GM19468 (cell line): Measurements from ENCODE around the gene DLL1.

Source experiments
- ATAC-seq: cut with Tn5 transposase; IDR thresholded peaks from one replicate; pipeline ENCODE4 v1.9.1; 2021; ENCODE audit warnings: mild to moderate bottlenecking, moderate library complexity, moderate number of reproducible peaks; ENCODE audit not compliant: unreplicated experiment; ENCODE audit errors: extremely low read depth

DLL1 gene

GRCh38 chr6:170295510-170296422 is 4.9 kb upstream of the DLL1 start:
- no peak for ATAC-seq

- ATAC-seq, result no peak
These were observed 4.1 kb upstream of the DLL1 start for GRCh38 chr6:170294813-170295509.

GRCh38 chr6:170294298-170294730 is 3.4 kb upstream of the DLL1 start:
- no peak for ATAC-seq

GRCh38 chr6:170293341-170294231 is 2.7 kb upstream of the DLL1 start:
- no peak for ATAC-seq

- ATAC-seq, result no peak
These were observed 1.7 kb upstream of the DLL1 start for GRCh38 chr6:170292407-170293158.

- ATAC-seq, result no peak
These were observed 1.2 kb upstream of the DLL1 start for GRCh38 chr6:170292111-170292406.

- no peak for ATAC-seq
These were observed 613 bp upstream of the DLL1 start for GRCh38 chr6:170291271-170292110.

GRCh38 chr6:170289951-170290295 is 955 bp downstream of the DLL1 start:
- ATAC-seq, result no peak

- ATAC-seq, result no peak
These were observed 1.5 kb downstream of the DLL1 start for GRCh38 chr6:170289180-170289931.

- ATAC-seq, result no peak
These were observed 2.1 kb downstream of the DLL1 start for GRCh38 chr6:170288852-170289179.

- no peak for ATAC-seq
These were observed 2.7 kb downstream of the DLL1 start for GRCh38 chr6:170288091-170288631.

- ATAC-seq, result no peak
These were observed 3.5 kb downstream of the DLL1 start for GRCh38 chr6:170287371-170287876.

GRCh38 chr6:170286934-170287265 is 4.0 kb downstream of the DLL1 start:
- ATAC-seq, result no peak

- ATAC-seq, result no peak
These were observed 4.5 kb downstream of the DLL1 start for GRCh38 chr6:170286246-170286933.

- no peak for ATAC-seq
These were observed 5.4 kb downstream of the DLL1 start for GRCh38 chr6:170285482-170285881.

GRCh38 chr6:170284866-170285469 is 5.9 kb downstream of the DLL1 start:
- ATAC-seq, result no peak

- no peak for ATAC-seq
These were observed 6.6 kb downstream of the DLL1 start for GRCh38 chr6:170284126-170284773.
